HG03565 (cell line): ENCODE results near the gene UROC1.

Experiments used
- ATAC-seq: cut with Tn5 transposase; IDR thresholded peaks from one replicate; pipeline ENCODE4 v1.9.1; 2021; ENCODE audit warnings: mild to moderate bottlenecking, moderate library complexity; ENCODE audit not compliant: unreplicated experiment

UROC1 gene

GRCh38 chr3:126464997-126465396 is 52.6 kb downstream of the UROC1 start:
- no peak for ATAC-seq

- no peak for ATAC-seq
These were observed 53.1 kb downstream of the UROC1 start for GRCh38 chr3:126464494-126464893.

DNA sequence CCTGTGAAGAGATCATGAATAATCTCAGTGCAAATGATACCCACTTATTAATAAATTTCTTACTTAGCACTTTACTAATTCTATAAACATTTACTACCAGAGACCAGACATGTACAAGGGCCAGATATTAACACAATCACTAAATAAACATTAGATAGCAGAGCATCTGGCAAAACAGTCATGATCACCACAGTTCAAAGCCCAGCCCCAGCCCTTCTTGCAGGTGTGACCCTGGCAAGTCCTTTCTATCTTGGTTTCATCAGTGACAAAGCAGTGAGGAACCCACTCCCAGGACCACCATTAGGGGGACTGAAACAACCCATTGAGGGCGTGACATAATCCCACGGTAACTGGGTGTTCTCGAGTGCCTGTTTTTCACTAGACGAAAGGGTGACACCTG is 53.5 kb downstream of the UROC1 start:
- ATAC-seq: no peak

GRCh38 chr3:126463521-126463920 is 54.1 kb downstream of the UROC1 start:
- no peak for ATAC-seq

DNA sequence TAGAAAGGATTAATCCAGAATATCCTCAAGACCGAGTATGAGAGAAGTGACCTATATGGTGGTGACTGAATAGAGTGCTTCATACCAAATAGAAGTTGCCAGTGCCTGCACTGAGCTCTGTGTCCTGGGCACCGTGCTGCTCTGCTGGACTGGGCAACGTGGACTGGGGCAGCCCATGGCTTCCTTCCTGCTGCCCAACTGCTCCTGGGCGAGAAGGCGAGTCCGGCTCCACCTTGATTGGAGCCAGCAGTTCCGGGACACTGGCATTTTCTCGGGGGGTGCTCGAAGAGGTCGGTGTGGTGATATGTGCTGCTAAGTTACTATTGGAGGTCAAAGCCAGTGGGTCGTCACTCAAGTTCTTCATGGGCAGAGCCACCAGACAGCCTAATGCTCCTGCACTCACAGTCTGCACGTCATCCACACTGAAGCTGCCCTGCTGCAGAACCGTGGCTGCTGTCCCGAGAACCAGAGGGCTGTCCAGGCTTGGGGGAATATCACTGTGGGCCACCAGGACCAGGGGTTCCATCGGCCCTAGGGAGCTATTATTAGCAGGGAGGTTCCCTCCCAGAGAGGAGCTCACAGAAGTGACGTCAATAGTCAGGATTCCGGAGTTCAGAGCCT is 56.0 kb downstream of the UROC1 start:
- ATAC-seq: no peak

- no peak for ATAC-seq
These were observed 57.2 kb downstream of the UROC1 start for GRCh38 chr3:126460381-126460780.

GRCh38 chr3:126459763-126460127 is 57.8 kb downstream of the UROC1 start:
- no peak for ATAC-seq

GRCh38 chr3:126459111-126459762 is 58.3 kb downstream of the UROC1 start:
- no peak for ATAC-seq

- no peak for ATAC-seq
These were observed 60.7 kb downstream of the UROC1 start for GRCh38 chr3:126456766-126457388.

DNA sequence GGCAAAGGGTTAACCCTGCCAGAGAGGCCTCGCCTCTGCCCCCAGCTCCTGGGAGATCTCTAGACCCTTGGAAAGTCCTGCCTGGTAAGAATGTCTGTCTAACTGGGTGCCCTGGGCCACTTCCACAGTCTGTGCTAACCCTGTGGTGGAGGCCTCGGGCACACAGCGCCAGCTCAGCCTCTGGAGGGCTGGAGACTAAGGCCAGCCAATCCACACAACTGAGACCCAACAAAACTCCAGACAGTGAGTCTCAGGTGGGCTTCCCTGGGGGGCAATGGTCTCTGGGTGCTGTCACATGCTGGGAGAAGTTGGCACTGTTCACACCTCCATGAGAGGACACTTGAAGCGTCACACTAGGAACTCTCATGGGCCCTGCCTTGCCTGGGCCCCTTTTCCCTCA is 61.4 kb downstream of the UROC1 start:
- ATAC-seq: no peak

GRCh38 chr3:126454437-126455198 is 63.0 kb downstream of the UROC1 start:
- ATAC-seq: no peak

DNA sequence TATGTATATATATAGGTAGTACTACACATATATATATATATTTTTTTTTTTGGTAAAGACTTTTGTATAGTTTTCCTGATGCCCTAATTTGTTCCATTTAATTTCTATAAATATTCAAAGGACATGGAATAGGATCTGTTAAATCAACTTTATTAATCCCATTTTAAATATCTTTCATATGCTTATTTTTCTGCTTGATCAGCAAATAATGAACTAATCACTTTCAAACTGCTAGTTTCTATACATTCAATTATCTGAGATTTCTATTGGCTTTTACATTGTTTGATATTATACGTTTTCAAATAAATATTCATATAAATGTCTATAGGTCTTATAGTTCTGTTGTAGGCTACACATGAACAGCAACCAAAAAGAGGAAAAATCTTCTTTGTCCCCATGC is 63.5 kb downstream of the UROC1 start:
- no peak for ATAC-seq

- ATAC-seq: no peak
These were observed 65.4 kb downstream of the UROC1 start for GRCh38 chr3:126452213-126452612.

DNA sequence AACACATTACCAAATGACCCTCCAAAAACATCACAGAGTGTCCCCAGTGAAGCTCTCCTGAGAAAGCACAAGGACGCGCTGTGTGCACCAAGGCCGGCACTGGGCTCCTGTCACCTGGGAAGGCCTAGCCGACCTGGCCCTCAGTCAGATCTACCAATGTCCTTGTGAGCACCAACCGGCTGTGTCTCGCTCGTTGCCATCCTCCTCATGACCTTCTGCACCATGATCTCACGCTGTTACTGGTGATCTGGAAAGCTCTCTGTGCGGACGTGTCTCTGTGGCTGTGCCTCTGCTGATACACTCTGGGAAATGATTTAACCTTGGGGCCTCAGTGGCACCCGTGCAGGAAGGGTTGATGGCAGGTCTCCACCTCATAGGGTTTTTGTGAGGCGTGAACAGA is 66.1 kb downstream of the UROC1 start:
- no peak for ATAC-seq

- no peak for ATAC-seq
These were observed 66.8 kb downstream of the UROC1 start for GRCh38 chr3:126450744-126451143.

DNA sequence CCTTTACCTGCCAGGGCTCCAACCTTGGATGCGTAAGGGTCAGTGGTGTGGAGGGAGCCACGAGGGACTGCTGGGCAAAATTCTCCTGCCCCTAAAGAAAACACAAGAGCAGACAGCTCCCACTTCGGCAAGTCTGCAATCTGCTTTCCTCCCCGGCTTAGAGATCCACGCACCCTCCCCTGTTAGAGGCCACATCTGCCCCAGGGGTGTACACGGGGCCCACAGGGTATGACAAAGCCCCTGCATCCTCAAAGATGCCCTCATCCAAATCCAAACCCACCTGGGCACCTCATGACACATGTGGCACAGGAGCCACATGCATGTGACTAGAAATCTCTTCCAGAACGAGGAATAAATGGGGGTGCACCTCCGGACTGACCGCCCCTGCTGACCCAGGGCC is 67.4 kb downstream of the UROC1 start:
- no peak for ATAC-seq

GRCh38 chr3:126449621-126450051 is 67.9 kb downstream of the UROC1 start:
- no peak for ATAC-seq

DNA sequence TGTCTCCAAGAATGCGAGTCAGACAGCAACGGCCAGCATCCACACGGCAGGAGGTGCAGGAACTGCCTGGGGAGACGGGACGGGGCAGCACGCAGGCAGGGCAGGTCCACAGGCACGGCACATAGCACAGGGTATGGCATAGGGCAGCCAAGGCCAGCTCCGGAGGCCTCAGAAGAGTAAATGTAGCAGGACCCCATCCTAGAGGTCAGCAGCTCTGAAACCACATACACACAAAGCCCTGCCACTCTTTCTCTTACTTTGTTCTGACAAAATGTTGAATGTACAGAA is 68.7 kb downstream of the UROC1 start:
- no peak for ATAC-seq

DNA sequence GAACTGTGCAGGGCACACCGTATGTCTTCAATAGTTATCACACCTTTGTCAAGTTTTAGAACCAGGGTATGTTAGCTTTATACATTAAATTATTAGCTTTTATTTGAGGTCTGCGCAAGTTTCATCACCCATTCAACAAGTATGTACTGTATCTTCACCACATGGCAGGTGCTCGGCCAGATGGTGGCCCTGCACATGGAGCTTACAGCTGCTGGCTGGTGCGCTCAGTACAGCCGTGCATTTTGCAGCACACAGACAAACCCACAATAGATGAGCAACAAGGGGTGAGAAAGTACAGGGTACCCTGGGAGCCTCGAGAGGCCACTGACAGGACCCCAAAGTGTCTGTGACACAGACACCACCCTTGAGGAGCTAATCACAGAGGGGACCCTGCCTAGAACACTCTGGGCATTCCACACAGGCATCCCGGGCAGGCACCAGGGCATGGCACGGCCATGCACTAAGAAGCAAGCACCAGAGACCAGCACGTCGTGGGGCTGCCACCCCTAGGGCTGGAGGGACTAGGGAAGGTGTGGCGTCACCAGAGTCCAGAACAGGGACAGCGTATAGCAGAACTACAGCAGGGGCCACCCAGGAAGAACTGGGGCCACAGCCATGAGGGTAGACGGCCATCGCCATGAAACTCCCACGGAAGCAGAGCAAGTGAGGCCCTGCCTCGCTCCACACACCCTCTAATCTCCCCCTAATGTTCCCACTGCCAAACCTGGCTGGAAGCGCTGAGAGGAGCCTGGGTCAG is 69.3 kb downstream of the UROC1 start:
- ATAC-seq: no peak

DNA sequence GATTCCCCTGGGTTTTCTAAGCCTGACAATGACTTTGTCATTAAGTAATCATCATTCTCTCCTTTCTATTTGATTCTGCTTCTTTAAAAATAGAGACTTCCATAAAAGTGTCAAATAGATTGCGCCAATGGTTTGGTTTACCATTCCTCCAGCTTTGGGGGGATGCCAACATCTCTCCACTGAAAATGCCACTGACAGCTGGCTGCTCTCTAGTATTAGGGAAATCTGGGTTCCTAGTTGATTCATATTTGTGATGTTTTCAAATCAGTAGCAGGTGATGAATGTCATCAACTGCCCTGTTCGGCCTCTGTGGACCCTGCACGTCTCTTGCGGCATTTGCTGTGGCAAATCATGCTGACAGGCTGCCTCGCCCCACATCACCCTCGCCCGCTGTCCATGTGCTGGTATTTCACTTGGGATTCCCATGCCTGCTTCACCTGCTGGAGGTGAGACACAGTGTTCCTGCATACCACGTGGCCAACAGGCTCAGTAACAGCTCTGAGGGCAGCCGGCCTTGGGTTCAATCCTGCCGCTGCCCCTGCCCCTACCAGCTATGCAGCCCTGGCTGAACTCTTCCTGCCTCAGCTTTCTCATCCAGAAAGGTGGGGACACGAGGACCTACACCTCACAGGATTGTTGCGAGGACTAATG is 70.0 kb downstream of the UROC1 start:
- ATAC-seq: no peak

GRCh38 chr3:126446791-126447190 is 70.8 kb downstream of the UROC1 start:
- no peak for ATAC-seq
